Mammary epithelial cell (primary cell): Measurements from ENCODE around the gene FERMT2.

Experiments used
- CTCF ChIP-seq, 2 donors: IDR thresholded peaks in 1 of 2; conservative IDR thresholded peaks in 1 of 2; 2 replicates each; pipeline ENCODE4 v1.5.1; 2011 to 2012; ENCODE audit warnings: inconsistent platforms in 2 of 2, low read length in 2 of 2, mild to moderate bottlenecking in 2 of 2, control low read depth in 1 of 2, low read depth in 1 of 2; ENCODE audit not compliant: insufficient read depth in 1 of 2; ENCODE audit errors: extremely low read depth in 1 of 2
- EZH2 ChIP-seq: IDR thresholded peaks from 2 replicates; pipeline ENCODE4 v1.6.1; 2012; ENCODE audit warnings: low read length, inconsistent platforms, borderline replicate concordance

GRCh38 chr14:52876311-52876710 lies 74.5 kb downstream of the FERMT2 start:
- TF ChIP-seq CTCF (conservative IDR thresholded peaks at IDR 0.05 in 1 of 2, IDR thresholded peaks at IDR 0.05 in 1 of 2; ENCODE audit: extremely low read depth in 1 of 2, insufficient read depth in 1 of 2, low read depth in 1 of 2, low read length in 2 of 2) (no peak), EZH2 (no peak)
